GM23338 (cell line): ENCODE results near the gene RILPL1. TPM values are rescaled to one million over a fixed set of nuclear protein-coding genes. Genes with fewer than 3 reads are reported as not detected.

Experiments
- ATAC-seq: fragments of 200-7000 bp; cut with Tn5 transposase; 3 replicates; pipeline ENCODE4 v1.9.1; 2020
- DNase-seq: peaks from one replicate; pipeline ENCODE4 v3.0.0-alpha.2; 2015; ENCODE audit warnings: low spot score
- H2AFZ ChIP-seq: fragments of 200-600 bp; sonication (generic); 2 replicates; pipeline ENCODE4 v1.8.0; 2016; ENCODE audit warnings: antibody characterized with exemption, mild to moderate bottlenecking, moderate library complexity
- H3F3A ChIP-seq: fragments of 200-600 bp; sonication (generic); replicated peaks from 2 replicates; pipeline ENCODE4 v1.8.0; 2017; ENCODE audit warnings: antibody characterized with exemption, mixed run types, low read depth
- H3K27ac ChIP-seq: fragments of 200-600 bp; sonication (generic); 2 replicates; pipeline ENCODE4 v1.6.1; 2016; ENCODE audit warnings: low read depth
- H3K27me3 ChIP-seq: fragments of 200-600 bp; sonication (generic); 2 replicates; pipeline ENCODE4 v1.8.0; 2016; ENCODE audit warnings: mild to moderate bottlenecking, mixed run types, moderate library complexity; ENCODE audit not compliant: insufficient read depth
- H3K36me3 ChIP-seq: fragments of 200-600 bp; sonication (generic); 2 replicates; pipeline ENCODE4 v1.8.0; 2016; ENCODE audit warnings: mild to moderate bottlenecking; ENCODE audit not compliant: insufficient read depth
- H3K4me1 ChIP-seq: fragments of 200-600 bp; sonication (generic); 2 replicates; pipeline ENCODE4 v1.8.0; 2016; ENCODE audit warnings: mild to moderate bottlenecking, moderate library complexity; ENCODE audit not compliant: insufficient read depth
- H3K4me2 ChIP-seq: fragments of 200-600 bp; sonication (generic); 2 replicates; pipeline ENCODE4 v1.7.1; 2017; ENCODE audit warnings: mixed run types
- H3K4me3 ChIP-seq: fragments of 200-600 bp; sonication (generic); 2 replicates; pipeline ENCODE4 v1.6.1; 2016; ENCODE audit warnings: mixed run types
- H3K79me2 ChIP-seq: fragments of 200-600 bp; sonication (generic); replicated peaks from 2 replicates; pipeline ENCODE4 v1.8.0; 2017; ENCODE audit warnings: mild to moderate bottlenecking; ENCODE audit not compliant: insufficient read depth
- H3K9me2 ChIP-seq: fragments of 200-600 bp; sonication (generic); 2 replicates; pipeline ENCODE4 v1.8.0; 2017; ENCODE audit not compliant: insufficient read depth
- H4K20me1 ChIP-seq: fragments of 200-600 bp; sonication (generic); replicated peaks from 2 replicates; pipeline ENCODE4 v1.8.0; 2017; ENCODE audit warnings: mild to moderate bottlenecking; ENCODE audit not compliant: insufficient read depth
- H3K27ac Mint-ChIP-seq: 2 replicates; pipeline ENCODE4 v1.8.0; 2020; ENCODE audit warnings: inconsistent platforms, mild to moderate bottlenecking, moderate library complexity, mixed read lengths
- H3K27me3 Mint-ChIP-seq: 3 replicates; pipeline ENCODE4 v1.8.0; 2022; ENCODE audit warnings: low read depth, mild to moderate bottlenecking, moderate library complexity, mixed read lengths, inconsistent platforms; ENCODE audit not compliant: insufficient read depth, poor library complexity
- H3K36me3 Mint-ChIP-seq: 3 replicates; pipeline ENCODE4 v1.8.0; 2021; ENCODE audit warnings: low read depth, mild to moderate bottlenecking, inconsistent platforms, moderate library complexity, mixed read lengths
- H3K4me1 Mint-ChIP-seq: 3 replicates; pipeline ENCODE4 v1.8.0; 2020; ENCODE audit warnings: mild to moderate bottlenecking, inconsistent platforms, mixed read lengths
- H3K4me3 Mint-ChIP-seq: 3 replicates; pipeline ENCODE4 v1.8.0; 2021; ENCODE audit warnings: moderate library complexity, mild to moderate bottlenecking, inconsistent platforms, mixed read lengths
- H3K9me3 Mint-ChIP-seq: 3 replicates; pipeline ENCODE4 v1.8.0; 2020; ENCODE audit warnings: moderate library complexity, mild to moderate bottlenecking, inconsistent platforms, mixed read lengths
- CREB1 ChIP-seq: fragments of 250-450 bp; sonication (Bioruptor Pico); IDR thresholded peaks from 2 replicates; pipeline ENCODE4 v1.5.0; 2020; ENCODE audit warnings: low read depth, mild to moderate bottlenecking, moderate library complexity
- CTCF ChIP-seq, 2 experiments: fragments of 200-600 bp in 1 of 2; sonication (generic) in 1 of 2; conservative IDR thresholded peaks; 2 replicates each; pipeline versions ENCODE4 v1.5.1 to v1.6.1; 2016 to 2017; ENCODE audit warnings: antibody characterized with exemption in 2 of 2, low read depth in 2 of 2, mild to moderate bottlenecking in 2 of 2, moderate library complexity in 1 of 2
- EZH2 ChIP-seq: fragments of 200-600 bp; sonication (generic); IDR thresholded peaks from one replicate; pipeline ENCODE4 v1.8.0; 2017; ENCODE audit warnings: antibody characterized with exemption, mild to moderate bottlenecking, low read depth; ENCODE audit not compliant: unreplicated experiment
- EZH2phosphoT487 ChIP-seq: fragments of 200-600 bp; sonication (generic); IDR thresholded peaks from one replicate; pipeline ENCODE4 v1.8.1; 2018; ENCODE audit warnings: antibody characterized with exemption; ENCODE audit not compliant: unreplicated experiment
- JUNB ChIP-seq: IDR thresholded peaks from one replicate; pipeline ENCODE4 v1.6.1; 2016; ENCODE audit warnings: antibody characterized with exemption; ENCODE audit not compliant: unreplicated experiment
- NANOG ChIP-seq: IDR thresholded peaks from 2 replicates; pipeline ENCODE4 v1.6.1; 2016; ENCODE audit warnings: antibody characterized with exemption, borderline replicate concordance
- POLR2AphosphoS5 ChIP-seq: IDR thresholded peaks from 2 replicates; pipeline ENCODE4 v1.6.1; 2016; ENCODE audit warnings: antibody characterized with exemption, low read depth
- REST ChIP-seq: IDR thresholded peaks from one replicate; pipeline ENCODE4 v1.6.1; 2018; ENCODE audit warnings: antibody characterized with exemption; ENCODE audit not compliant: unreplicated experiment
- STAT1 ChIP-seq: IDR thresholded peaks from one replicate; pipeline ENCODE4 v1.6.1; 2016; ENCODE audit warnings: antibody characterized with exemption; ENCODE audit not compliant: unreplicated experiment
- ZNF114 ChIP-seq: fragments of 250-450 bp; sonication (Bioruptor Pico); IDR thresholded peaks from 2 replicates; pipeline ENCODE4 v1.5.0; 2020; ENCODE audit warnings: mild to moderate bottlenecking, moderate library complexity
- ZNF331 ChIP-seq: fragments of 250-450 bp; sonication (Bioruptor Pico); IDR thresholded peaks from 2 replicates; pipeline ENCODE4 v1.5.0; 2020; ENCODE audit warnings: low read depth, mild to moderate bottlenecking, moderate library complexity
- polyA plus RNA-seq: library from polyadenylated mRNA; unstranded; fragments of >200 nt; fragmentation: Nextera tagmentation; extraction: Ambion mirVana; gene quantifications from 2 replicates; pipeline ENCODE4 v1.2.1, GENCODE V29; 2016
- total RNA-seq: library from RNA; depleted of rRNA; stranded (reverse); fragments of >200 nt; shearing (Covaris generic); gene quantifications from 2 replicates; pipeline ENCODE4 v1.2.3, GENCODE V29; 2014
- TF ChIP-seq, protein P1 (sequence below): IDR thresholded peaks from 2 replicates; pipeline ENCODE4 v1.6.1; 2016; ENCODE audit warnings: antibody characterized with exemption

RILPL1 gene
- total and polyA plus RNA-seq, 2 experiments from 2014 or later: 3.9 to 7.9 TPM

- Histone ChIP-seq H3K4me2 (no peak overlapping the region), H3K4me3 (no peak overlapping the region), H4K20me1 (no peaks in the 10 kb centered on the region), H3K27ac (no peak overlapping the region), H3K36me3 (no peaks in the 10 kb centered on the region), H3K9me2 (no peaks in the 10 kb centered on the region), H3K4me1 (no peaks in the 10 kb centered on the region), H2AFZ (no peak overlapping the region), H3K79me2 (no peaks in the 10 kb centered on the region), H3F3A (no peaks in the 10 kb centered on the region), H3K27me3 (no peaks in the 10 kb centered on the region)
- Mint-ChIP-seq H3K4me3 (no peak overlapping the region), H3K36me3 (no peaks in the 10 kb centered on the region; the same call in 2 of the 3 replicates), H3K27ac (no peak overlapping the region), H3K9me3 (no peaks in the 10 kb centered on the region), H3K27me3 (peaks cover 16% of the 10 kb centered on the region), H3K4me1 (peaks cover 7% of the 10 kb centered on the region)
- no peak for TF ChIP-seq NANOG
- no peak for TF ChIP-seq CREB1 (CRISPR knock-in tag)
- no peak for TF ChIP-seq JUNB
- TF ChIP-seq EZH2: no peak
- TF ChIP-seq REST: no peak
- TF ChIP-seq EZH2phosphoT487: no peak
- TF ChIP-seq CTCF (conservative IDR thresholded peaks at IDR 0.05; ENCODE audit: low read depth in 2 of 2): no peak
- no peak for TF ChIP-seq POLR2AphosphoS5
- TF ChIP-seq ZNF331 (CRISPR knock-in tag): no peak
- no peak for TF ChIP-seq ZNF114 (CRISPR knock-in tag)
- ATAC-seq (no peak), DNase-seq (no peak)
These were observed 47.8 kb downstream of the RILPL1 start for GRCh38 chr12:123485756-123486155.

GRCh38 chr12:123483602-123484248 is 49.8 kb downstream of the RILPL1 start:
- Mint-ChIP-seq H3K27ac (no peak overlapping the region), H3K36me3 (no peaks in the 10 kb centered on the region; the same call in 2 of the 3 replicates), H3K9me3 (no peaks in the 10 kb centered on the region; the same call in 2 of the 3 replicates), H3K4me3 (no peak overlapping the region), H3K4me1 (peaks cover 5% of the 10 kb centered on the region), H3K27me3 (peaks cover 20% of the 10 kb centered on the region)
- Histone ChIP-seq H3F3A (no peaks in the 10 kb centered on the region), H3K4me1 (no peaks in the 10 kb centered on the region), H3K36me3 (no peaks in the 10 kb centered on the region), H3K79me2 (no peaks in the 10 kb centered on the region), H3K9me2 (no peaks in the 10 kb centered on the region), H3K27me3 (no peaks in the 10 kb centered on the region), H3K27ac (no peak overlapping the region), H3K4me3 (no peak overlapping the region), H4K20me1 (no peaks in the 10 kb centered on the region), H3K4me2 (no peak overlapping the region), H2AFZ (no peak overlapping the region)
- ATAC-seq (no peak), DNase-seq (no peak)
- TF ChIP-seq CTCF (conservative IDR thresholded peaks at IDR 0.05; ENCODE audit: low read depth in 2 of 2) (no peak), STAT1 (no peak), EZH2 (no peak), NANOG (no peak), ZNF331 (CRISPR knock-in tag) (no peak), ZNF114 (CRISPR knock-in tag) (no peak)
- TF ChIP-seq, protein P1, sequence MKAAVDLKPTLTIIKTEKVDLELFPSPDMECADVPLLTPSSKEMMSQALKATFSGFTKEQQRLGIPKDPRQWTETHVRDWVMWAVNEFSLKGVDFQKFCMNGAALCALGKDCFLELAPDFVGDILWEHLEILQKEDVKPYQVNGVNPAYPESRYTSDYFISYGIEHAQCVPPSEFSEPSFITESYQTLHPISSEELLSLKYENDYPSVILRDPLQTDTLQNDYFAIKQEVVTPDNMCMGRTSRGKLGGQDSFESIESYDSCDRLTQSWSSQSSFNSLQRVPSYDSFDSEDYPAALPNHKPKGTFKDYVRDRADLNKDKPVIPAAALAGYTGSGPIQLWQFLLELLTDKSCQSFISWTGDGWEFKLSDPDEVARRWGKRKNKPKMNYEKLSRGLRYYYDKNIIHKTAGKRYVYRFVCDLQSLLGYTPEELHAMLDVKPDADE: no peak
